HG03175 (cell line): ENCODE results near the gene KCNK7.
A peak's percentile ranks its signal among the peaks of the same experiment; 100 is the strongest.

Experiments used
- ATAC-seq: cut with Tn5 transposase; IDR thresholded peaks from one replicate; pipeline ENCODE4 v1.9.1; 2021; ENCODE audit warnings: mild to moderate bottlenecking, moderate library complexity; ENCODE audit not compliant: unreplicated experiment

KCNK7 gene

DNA sequence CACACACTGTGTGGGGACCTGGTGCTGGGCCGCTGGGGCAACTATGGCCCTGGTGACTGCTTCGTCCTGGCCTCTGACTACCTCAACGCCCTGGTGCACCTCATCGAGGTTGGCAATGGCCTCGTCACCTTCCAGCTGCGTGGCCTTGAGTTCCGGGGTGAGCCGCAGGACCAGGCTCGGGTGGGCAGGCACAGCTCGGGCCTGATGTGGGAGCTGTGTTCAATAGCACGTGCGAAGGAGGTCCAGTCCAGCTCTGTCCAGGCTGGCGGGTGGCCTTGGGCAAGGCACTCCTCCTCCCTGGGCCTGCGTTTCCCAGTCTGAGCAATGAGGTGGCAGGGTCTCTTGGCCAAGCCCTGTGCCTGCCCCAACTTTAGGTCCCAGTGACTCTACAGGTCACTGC, 34.0 kb upstream of the KCNK7 start:
- ATAC-seq, result no peak

DNA sequence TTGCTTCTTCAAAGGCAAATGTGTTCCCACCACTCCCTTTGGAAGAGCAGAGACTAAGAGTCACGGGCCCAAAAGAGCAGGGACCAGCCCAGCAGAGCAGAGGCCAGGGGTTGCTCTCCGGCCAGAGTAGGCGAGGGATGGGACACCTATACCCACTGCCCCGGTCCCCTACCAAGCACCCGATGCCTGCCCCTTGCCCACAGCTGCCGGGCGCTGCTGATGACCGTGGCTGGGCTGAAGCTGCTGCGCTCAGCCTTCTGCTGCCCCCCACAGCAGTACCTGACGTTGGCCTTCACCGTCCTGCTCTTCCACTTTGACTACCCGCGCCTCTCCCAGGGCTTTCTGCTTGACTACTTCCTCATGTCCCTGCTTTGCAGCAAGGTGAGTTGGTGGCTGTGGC, 31.6 kb upstream of the KCNK7 start:
- ATAC-seq, result no peak

DNA sequence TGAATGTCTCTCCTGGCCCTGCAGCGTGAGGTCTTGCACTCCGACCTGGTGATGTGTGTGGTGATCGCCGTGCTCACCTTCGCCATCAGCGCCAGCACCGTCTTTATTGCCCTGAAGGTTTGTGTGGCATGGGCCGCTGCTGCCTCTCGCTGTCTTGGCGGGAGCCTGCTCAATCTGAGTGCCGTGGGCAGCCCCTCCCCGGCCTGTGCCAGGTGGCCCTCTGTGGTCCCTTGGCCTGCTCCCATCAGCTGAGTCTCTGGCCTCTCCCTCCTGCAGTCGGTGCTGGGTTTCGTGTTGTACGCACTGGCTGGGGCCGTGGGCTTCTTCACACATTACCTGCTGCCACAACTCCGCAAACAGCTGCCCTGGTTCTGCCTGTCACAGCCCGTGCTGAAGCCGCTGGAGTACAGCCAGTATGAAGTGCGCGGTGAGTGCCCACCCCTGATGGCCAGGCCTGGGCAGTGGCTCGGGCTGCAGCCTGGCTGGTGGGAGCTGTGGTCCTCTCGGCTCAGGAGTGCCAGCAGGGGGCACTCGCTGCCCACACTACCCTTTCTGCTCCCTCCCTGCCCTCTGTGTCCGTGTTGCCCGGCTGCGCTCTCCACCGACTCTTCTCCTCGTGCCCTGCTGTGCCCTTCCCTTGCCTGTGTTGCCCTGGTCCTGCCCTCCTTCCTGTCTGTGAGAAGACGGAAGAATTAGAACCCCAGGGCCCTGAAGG, 30.2 kb upstream of the KCNK7 start:
- ATAC-seq, result no peak

DNA sequence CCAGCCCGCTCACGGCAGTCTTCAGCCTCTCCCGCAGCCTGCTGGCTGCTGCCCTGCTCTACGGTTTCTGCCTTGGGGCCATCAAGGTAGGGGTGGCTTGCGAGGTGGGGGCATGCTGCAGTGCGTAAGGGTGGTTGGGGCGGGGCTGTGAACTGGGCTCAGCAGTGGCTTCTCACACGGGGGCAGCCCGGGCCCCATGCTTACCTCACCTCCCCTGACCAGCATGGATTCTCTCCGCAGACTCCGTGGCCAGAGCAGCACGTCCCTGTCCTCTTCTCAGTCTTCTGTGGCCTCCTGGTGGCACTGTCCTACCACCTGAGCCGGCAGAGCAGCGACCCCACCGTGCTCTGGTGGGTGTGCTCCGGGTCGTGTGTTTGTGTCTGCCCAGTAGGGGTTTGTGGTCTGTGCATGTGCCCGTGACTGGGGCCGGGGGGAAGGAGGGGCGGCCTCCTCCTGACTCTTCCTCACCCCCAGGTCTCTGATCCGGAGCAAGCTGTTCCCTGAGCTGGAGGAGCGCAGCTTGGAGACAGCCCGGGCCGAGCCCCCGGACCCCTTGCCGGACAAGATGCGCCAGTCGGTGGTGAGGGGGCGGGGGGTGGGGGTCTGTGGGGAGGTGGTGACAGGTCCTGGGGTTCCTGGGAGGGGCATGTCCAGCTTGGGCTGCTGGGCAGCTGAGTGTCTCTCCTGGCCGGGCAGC, 29.5 kb upstream of the KCNK7 start:
- ATAC-seq, result no peak

DNA sequence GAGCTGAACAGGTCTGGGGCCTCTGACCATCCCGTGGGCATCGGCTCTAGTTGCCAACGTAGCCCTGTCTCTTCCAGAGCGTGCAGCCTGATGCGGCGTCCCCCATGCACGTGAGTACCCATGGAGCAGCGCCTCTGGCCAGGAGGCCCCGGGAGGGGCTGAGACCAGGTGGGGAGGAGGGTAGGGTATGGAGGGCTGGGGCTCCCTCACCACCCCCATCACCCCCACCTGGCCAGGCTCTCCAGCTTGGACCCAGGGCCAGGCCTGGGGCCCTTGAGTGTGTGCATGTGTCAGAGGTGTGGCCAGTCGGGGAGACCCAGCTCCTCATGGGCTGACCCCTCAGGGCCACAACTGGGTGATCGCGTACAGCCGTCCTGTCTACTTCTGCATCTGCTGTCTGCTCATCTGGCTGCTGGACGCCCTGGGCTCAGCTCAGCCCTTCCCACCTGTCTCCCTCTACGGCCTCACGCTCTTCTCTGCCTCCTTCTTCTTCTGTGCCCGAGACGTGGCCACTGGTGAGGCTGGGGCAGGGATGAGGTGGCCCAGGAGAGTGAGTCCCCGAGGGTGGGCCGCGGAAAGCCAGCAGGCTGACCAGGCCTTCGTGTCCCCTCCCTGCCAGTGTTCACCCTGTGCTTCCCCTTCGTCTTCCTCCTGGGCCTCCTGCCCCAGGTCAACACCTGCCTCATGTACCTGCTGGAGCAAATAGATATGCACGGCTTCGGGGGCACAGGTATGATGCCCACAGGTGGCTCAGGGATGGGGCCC, 28.4 kb upstream of the KCNK7 start:
- ATAC-seq, result no peak

DNA sequence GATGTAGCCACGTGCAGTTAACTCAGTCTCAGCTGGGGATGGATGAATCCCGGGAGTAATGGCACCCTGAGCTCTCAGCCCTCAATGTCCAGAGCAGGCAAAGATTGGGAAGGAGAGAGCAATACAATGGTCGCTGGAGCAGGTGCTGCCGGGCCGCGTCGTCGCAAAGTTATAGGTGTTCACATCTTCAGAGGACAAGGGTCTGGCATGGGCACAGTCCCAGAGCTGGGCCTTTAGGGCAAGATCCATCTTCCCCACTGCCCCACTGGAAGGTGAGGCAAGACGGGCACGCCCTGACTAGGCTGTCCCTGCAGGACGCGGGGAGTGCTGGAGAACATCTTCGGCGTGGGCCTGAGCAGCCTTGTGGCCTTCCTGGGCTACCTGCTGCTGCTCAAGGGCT, 27.6 kb upstream of the KCNK7 start:
- no peak for ATAC-seq

DNA sequence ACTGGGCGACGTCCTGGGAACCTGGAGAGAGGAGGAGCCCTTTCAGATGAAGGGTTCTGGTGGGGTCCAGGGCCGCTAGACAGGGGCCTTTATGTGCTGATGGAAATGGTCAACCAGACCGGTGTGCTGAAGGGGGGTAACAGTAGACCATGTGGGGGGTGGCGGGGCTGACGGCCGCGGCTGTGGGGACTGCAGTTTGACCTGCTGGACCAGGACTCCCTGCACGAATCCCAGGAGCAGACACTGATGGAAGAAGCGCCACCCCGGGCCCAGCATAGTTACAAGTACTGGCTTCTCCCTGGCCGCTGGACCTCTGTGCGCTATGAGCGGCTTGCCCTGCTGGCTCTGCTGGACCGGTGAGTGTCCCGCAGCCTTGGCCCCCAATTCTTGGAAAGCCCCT, 26.4 kb upstream of the KCNK7 start:
- ATAC-seq, result no peak

DNA sequence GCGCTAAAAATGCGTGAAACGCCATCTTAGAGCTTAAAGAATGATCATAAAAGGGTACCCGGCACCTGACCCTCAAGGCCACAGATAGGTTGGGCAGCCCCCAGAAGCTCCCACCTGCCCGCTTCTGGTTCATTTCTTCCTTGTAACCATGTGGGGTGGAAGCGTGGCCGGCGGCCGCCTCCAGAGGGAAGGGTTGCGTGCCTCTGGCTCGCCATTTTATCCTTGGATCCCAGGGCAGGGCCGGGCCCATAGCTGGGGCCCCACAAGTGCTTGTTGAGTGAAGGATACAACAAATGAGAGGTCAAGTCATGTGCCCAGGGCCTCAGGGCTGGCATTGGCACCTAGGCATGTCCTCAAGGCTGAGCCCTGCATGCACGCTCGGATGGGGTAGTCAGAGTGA, 25.9 kb upstream of the KCNK7 start:
- ATAC-seq, result no peak

DNA sequence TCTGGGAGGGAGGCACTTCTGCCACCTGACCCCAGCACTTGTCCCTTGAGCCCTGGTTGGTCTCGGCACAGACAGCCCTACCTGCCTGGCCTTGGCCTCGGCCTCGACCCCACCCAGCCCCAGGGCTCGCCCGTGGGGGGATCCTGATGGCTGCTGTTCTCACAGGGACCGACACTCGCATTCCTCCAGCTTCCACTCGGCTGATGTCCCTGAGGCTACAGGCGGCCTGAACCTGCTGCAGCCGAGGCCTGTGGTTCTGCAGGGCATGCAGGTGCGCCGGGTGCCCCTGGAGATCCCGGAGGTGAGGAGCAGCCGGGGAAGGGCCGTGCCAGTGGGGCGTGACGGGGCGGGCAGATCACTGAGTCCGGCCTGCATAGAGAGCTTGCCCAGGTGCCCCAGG, 25.1 kb upstream of the KCNK7 start:
- no peak for ATAC-seq

DNA sequence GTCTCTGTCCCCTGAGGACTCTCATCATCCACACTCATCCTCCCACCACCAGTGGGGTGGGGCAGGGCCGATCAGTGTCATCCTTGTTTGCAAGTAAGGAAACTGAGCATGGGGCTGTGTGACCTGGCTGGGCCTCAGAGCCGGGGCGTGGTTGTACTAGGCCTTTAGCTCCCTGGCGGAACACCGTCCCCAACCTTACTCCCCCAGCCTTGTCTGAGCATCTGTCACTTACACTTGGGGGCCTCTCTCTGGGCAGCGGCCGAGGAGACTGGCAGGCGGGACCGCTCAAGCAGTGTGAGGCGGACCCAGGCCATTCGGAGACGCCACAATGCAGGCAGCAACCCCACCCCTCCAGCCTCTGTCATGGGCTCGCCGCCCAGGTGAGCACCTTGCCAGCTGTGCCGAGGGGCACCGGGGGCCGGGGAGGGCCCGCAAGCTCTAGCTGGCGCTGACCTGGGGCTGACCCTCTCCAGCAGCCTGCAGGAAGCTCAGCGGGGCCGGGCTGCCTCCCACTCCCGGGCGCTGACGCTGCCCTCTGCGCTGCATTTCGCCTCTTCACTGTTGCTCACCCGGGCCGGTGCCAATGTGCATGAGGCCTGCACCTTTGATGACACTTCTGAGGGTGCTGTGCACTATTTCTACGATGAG, 23.8 kb upstream of the KCNK7 start:
- ATAC-seq, result no peak

DNA sequence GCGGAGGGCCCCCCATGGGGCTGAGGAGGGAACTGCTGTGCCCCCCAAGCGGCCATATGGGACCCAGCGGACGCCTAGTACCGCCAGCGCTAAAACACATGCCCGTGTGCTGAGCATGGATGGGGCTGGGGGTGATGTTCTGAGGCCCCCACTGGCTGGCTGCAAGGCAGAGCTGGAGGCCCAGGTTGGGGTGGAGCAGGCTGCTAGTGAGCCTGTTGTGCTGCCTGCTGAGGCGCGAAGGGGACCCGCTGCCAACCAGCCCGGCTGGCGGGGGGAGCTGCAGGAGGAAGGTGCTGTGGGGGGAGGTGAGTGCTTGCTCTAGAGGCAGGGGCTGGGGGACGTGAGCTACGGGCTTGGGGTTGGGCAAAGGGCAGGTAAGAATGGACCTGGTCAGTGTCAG, 23.2 kb upstream of the KCNK7 start:
- no peak for ATAC-seq

DNA sequence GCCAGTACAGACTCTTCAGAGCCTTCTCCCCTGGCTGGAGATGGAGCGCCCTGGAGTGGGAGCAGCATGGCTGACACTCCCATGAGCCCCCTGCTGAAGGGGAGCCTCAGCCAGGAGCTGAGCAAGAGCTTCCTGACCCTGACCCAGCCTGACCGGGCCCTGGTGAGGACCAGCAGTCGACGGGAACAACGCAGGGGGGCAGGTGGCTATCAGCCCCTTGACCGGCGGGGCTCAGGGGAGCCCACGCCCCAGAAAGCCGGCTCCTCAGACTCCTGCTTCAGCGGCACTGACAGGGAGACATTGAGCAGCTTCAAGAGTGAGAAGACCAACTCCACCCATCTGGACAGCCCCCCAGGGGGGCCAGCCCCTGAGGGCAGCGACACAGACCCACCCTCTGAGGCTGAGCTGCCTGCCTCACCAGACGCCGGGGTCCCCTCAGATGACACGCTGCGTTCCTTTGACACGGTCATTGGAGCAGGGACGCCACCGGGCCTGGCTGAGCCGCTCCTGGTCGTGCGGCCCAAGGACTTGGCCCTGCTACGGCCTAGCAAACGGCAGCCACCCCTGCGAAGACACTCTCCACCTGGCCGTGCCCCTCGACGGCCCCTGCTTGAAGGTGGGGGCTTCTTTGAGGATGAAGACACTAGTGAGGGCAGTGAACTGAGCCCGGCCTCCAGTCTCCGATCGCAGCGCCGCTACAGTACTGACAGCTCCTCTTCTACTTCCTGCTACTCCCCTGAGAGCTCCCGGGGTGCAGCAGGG, 22.6 kb upstream of the KCNK7 start:
- ATAC-seq, result no peak

DNA sequence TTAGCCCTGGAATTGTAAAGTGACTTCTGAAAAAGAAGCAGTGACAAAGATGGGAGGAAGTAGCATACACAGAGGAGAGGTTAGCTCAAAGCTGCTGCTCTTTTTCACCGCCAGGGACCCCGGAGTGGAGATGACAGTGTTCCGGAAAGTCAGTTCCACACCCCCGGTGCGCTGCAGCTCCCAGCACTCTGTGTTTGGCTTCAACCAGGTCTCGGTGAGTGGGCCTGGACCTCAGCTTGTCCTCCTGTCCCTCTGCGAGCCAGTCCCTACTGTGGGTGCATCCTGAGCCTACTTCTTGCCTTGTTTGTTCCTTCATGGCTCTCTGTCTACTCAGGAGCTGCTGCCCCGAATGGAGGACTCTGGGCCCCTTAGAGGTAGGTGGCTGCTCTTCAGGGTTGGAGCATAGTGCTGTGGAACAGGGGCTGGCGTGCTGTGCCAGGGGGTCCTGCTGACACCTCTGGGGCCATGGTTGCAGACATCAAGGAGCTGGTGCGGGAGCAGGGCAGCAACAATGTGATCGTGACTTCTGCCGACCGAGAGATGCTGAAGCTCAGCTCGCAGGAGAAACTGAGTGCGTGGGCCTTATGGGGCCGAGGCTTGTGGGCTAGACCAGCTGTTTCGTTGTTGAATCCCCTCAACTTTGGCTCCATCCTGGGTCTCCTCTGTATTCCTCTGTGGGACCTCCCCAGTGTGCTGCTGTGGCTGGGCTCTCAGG, 21.7 kb upstream of the KCNK7 start:
- no peak for ATAC-seq

DNA sequence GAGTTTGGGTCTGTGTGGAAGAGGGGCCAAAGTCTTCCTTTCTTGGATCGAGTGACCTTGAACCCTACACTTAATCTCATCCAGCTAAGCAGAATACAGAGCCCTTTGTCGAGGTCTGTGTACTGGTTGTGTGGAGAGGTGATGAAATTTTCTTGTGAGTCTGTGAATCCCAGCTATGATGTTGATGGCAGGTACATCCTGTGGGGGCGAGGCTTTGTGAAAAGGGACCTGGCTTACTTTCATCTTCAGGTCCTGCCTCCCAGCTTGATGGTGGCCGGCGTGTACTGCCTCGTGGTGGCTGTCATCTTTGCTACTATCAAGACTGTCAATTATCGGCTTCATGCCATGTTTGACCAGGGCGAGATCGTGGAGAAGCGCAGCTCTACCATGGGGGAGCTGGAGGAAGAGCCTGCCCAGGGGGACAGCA, 21.0 kb upstream of the KCNK7 start:
- no peak for ATAC-seq

DNA sequence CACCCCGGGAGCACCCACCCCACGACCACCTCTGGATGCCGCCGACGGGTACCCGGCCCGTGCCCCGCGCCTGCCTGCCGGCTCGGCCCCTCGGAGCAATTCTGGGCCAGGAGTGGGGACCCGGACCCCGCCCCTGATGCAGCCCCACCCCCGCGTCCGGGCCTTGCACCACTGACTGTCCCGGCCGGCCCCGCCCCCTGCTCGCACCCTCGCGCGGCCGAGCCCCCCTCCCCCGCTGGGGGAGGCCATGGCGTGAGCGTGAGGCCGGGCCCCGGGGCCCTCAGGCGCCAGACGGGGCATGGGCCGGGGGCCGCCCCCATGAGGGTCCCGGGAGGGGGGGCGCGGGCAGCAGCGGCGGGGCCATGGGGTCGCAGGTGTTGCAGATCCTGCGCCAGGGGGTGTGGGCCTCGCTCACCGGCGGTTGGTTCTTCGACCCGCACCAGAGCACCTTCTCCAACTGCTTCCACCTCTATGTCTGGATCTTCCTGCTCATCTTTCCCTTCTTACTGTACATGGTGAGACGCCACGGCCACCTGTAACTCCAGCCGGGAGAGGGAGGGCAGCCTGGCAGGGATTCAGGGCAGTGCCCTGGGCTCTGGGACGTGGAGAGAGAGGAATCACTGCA, 20.5 kb upstream of the KCNK7 start:
- peak; percentile 1 for ATAC-seq

DNA sequence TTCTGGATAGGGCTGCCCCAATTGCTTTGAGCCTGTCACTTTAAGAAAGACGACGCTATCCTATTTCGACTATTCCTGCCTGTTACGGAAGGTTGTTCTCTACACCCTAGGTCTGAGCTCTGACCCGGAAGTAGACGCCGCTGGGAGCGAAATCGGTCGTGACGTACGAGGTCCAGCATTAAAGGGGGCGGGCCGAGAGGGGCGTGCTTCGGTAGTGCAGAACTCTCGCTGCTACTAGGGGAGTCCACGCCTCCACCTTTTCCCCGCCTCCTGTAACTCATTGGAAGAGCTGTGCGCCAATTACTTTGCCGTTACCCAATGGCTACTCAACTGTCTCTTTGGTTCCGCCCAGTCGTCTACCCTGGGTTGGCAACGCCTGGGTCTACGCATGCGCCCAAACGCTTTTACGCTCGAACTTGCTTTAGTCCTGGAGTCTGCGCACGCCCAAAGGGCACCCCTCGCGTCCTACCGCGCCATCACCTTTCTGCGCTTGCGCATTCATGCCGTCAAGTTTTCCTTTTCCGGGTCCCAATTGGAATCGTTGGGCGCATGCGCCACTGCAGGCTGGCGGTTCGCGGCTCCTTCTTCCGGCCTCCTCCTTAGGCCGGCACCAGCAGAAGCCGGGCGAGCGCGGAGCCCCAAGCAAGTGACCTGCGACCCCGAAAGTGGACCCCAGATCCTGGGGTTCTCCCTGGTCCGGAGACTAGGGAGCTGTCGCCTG, 19.8 kb upstream of the KCNK7 start, which contains the start of gene PCNX3:
Gene PCNX3 (plus strand): TSS at position 548 of the 721 bp plus-strand sequence. CDS start 536 bp downstream, outside the sequence.
- ATAC-seq, result peak; percentile 85

DNA sequence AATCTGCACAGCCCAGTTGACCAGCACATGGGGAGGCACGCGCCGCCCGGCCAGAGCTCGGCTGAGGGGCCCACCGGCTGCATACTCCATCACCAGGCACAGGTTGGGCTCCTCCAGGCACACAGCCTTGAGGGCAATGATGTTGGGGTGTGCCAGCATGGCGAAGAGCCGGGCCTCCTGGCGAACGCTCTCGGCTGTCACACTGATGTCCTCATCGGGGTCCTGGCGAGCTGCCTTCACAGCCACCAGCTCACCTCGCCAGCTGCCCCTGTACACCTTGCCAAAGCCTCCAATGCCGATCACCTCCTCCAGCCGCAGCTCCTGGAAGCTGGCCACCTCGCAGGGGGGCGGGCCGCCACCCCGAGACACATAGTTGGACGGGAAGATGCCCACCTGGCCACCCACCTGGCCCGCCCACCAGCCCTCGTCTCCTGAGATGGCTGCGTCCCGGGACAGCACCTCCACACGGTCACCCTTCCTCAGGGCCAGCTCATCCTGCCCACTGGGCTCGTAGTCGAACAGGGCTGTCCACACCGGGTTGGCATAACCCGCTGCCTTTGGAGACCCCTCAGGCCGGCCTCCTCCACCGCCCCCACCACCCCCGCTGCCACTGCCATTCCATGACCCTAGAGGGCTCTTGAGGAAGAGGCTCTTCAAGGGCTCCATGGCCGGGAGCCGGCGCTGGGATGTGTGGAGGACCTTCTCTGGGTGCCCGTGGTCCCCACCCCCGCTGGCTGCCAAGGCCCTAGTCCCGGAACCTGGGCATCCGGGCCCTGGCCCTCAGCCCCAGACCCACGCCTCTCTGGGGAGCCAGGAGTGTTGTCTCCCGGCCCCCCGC, 17.7 kb upstream of the KCNK7 start:
- ATAC-seq, result no peak

DNA sequence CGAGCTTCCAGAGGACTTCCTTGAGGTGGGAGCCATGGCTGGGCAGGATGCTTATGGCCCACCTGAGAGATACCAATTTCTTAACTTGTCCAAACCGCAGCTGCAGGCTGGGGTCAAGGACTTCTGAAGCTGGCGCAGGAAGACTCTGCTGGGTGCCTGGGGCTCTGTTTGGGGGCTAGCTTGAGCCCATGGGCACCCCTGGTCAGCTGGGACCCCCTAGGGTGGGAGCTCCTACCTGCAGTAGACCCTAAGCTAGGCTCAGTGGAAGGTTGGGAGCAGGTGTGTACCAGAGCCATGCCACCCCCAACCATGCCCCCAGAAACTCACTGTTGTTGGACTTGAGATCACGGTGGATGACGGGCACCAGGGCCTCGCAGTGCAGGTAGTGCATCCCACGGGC, 17.1 kb upstream of the KCNK7 start:
- ATAC-seq, result no peak
